Vagina (tissue), 2 donors: ENCODE measurements around the gene DNAH9.

Experiments
- CTCF ChIP-seq, 3 experiments: fragments of 450-650 bp in 2 of 3; fragments of 200-600 bp in 1 of 3; sonication (generic) in 1 of 3; IDR thresholded peaks; one replicate each; pipeline ENCODE4 v1.5.1; 2017 to 2019; ENCODE audit warnings: antibody characterized with exemption in 3 of 3, mild to moderate bottlenecking in 2 of 3, moderate library complexity in 2 of 3
- POLR2A ChIP-seq, 2 donors: fragments of 450-650 bp; IDR thresholded peaks; one replicate each; pipeline ENCODE4 v1.6.1; 2017; ENCODE audit warnings: antibody characterized with exemption in 2 of 2, mild to moderate bottlenecking in 2 of 2, moderate library complexity in 2 of 2

DNA sequence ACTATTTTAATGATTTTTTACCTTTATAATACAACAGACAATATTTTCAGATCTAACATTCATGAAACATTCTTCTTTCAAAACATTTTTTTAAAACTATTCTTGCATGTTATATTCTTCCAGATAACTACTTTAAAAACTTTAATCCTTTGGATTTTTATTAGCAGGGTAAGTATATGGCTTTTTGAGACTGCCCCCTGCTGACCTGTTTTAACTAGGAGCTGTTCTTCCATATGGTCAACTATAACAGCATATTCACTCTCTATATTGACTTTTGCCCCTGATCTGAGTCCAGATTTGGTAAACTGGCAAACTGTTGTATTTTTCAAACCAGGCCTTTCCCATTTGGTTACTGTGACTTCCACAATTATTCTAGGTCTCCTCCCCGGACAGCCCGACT is 382.5 kb downstream of the DNAH9 start:
- TF ChIP-seq CTCF (IDR thresholded peaks at IDR 0.05) (no peak), POLR2A (IDR thresholded peaks at IDR 0.05) (no peak)
